IPS-NIHi11 (cell line): ENCODE data around the gene MASP1.
A peak's percentile ranks its signal among the peaks of the same experiment; 100 is the strongest.

Source experiments
- DNase-seq: peaks from one replicate; pipeline ENCODE4 v3.0.0; 2012; ENCODE audit warnings: mixed read lengths, low spot score

The MASP1 gene

DNA sequence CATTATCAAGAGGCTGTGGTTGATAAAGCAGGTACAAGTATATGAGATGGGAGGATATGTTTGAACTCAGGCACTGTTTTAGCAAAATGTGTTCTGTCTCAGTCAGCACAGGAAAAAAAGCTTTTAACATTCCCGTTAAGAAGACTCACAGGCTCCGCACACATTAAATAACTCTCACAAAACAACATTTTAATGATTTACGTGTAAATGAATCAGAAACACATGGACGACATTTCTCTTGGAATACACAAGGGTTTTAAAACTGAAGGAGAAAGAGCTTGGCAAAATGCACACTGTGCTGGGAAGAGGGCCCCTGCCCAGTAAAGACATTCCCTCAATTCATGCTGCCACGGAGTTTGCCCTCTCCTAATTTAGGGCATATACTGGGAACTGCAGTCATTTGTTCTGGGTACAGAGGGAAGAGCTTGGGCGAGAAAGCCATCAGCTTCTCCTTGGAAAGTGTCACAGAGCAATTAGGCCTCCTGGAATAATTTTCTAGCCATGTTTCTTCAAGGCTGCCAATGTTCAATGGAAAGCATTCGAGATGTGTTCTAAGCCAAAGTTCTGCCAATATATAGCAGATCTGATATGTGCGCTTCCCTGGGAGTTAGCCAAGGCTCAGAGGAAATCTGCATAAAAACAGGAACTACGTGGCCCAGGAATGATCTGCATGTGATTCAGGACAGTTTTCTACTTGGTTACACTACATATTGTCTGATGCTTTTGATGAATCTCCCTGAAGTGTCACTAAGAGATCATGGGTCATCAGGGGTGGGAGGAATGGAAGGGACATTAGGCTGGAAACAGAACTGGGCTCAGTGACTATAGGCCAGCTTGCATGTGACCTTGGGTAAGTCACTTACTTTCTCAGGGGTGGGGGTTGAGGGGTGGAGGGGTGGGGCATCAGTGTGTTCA is 2.2 kb upstream of the MASP1 start:
- DNase-seq: no peak

DNA sequence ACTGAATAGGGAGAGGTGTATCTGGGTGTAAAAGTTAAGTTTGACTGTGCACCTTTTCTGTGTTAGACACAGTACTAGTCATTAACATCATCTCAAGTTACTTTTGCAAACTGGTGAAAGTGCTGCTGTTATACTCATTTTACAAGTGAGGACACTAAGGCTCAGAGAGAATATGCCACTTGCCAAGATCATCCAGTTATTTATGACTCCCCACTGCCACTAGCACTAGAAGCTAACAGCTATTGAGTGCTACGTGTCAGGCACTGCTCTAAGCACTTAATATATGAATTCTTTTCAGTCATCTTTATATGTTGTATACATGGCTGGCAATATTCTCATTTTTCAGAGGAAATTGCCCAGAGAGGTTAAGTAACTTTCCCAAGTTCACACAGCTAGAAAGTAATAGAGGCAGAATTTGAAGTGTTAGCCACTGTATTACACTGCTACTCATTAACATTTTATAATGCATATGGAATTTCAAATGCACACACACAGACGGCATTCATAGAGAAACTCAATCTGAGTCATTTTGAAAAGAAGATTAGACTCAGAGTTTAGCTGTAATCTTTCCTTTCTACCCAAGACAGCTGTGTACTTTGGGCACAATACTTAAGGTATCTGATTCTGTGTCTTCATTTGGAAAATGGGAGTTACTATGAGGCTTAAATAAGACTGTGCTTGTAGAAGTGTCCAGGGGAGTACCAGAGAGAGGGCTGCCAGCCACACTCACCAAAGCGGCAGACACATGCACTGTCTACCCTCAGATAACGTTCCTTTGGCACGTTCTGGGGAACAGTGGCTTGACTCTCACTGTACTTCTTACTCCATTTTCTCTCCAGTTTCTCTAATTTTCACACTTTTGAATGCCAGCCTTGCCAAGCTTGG is 1.3 kb upstream of the MASP1 start:
- no peak for DNase-seq

DNA sequence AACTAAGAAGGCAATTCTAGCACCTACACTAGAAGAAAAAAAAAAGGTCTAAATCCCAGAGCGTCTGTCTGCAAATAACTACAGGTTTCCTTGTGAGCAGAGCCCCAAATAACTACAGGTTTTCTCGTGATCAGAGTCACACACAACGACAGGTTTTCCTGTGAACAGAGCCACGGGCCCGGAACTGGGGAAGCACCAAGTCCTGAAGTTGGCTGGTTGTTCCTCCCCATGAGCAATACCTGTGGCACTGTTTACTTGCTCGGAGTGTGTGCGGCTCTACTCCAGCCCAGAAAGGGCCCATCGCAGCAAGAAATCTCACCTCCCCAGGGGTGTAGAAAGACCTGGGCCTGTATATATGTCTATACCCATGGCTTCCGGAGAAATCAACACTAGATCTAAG is 644 bp upstream of the MASP1 start:
- DNase-seq: no peak

DNA sequence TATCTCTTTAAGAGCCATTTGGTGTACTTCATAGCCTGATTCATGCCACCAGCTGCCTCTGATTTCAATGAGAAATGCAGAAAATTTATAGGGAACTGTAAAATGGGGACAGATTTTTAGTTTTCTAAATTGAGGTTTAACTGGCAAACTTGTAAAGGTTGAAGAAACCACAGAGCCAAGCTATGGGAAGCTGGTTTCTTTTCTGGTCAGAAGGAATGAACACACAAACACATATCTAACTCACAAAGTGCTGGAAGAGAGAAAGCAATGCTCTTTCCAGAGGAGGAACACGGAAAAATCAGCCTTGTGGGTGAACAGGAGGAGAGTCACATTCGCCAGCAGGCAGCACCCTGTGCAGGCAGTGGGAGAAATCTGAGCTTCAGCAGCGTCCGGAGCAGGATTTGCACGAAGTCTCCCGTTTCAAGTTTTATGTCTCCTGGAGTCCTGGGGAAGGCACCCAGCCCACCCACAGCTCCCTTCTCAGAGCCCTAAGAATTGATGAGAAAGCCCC is 481 bp downstream of the MASP1 start:
- no peak for DNase-seq

- DNase-seq: no peak
These were observed 1.0 kb downstream of the MASP1 start for GRCh38 chr3:187290503-187290902.

DNA sequence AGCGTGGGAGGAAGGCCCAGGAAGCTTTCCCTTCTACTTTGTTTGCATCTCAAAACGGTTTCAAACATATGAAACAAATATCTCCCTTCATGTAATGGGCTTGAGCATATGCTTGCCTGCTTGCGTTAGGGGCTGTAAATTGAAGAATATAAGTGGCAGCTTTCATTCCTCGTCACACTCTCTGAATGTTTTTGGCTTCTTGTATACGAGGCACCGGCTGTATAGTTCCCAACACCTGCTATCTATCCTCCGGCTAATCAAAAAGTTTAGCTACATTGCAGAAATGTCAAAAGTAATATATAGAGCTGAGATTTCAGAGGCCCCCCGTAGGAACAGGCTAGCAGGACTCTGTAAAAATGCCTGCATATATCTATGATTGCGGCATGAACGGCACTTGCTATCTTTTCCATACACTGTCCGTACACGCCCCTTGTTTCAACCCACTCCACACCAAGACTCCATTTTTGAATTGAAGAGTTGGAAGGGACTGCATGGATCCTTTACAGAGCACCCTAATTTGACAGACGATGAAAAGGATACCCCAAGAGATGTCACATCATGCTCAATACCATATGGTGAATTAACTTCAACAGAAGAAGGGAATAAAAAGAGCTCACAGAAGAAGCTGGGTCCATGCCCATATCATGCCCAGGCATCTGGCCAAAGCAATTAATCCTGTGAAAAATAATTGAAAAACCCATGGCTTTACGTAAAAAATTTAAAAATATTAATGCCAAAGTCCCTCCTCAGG is 2.5 kb downstream of the MASP1 start:
- no peak for DNase-seq

DNA sequence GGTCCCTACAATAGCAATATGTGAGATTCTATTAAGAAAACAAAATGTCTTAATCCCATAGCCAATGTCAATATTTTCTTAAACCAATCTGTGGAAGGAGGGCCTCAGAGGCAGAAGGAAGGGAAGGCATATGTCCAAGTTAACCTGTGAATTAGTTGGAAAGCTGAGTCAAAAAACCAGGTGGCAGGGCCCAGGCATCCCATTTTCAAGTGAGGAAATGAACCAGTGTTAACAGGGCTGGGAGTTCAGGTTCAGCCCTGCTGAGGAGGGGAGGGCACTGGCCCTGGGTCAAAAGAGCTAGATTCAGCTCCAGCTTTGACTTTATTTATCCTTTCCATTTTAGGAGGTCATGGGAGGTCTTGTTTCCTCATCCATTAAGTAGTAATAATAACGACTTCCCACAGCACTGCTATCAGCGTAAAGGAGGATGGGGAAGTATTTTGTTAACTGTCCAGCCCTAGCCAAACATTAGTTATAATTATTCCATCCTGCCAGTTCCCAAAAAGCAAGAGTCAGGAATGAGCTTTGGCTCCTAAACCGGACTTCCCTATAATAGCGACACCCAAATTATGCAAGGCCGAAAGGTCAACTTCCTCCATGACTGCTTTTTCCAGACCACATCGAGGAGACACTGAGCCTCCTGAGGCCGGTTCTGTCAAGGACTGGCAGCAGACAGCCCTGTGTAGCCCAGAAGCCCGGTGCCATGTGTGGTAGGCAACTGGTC is 3.2 kb downstream of the MASP1 start:
- no peak for DNase-seq

- no peak for DNase-seq
These were observed 4.3 kb downstream of the MASP1 start for GRCh38 chr3:187287256-187287655.

DNA sequence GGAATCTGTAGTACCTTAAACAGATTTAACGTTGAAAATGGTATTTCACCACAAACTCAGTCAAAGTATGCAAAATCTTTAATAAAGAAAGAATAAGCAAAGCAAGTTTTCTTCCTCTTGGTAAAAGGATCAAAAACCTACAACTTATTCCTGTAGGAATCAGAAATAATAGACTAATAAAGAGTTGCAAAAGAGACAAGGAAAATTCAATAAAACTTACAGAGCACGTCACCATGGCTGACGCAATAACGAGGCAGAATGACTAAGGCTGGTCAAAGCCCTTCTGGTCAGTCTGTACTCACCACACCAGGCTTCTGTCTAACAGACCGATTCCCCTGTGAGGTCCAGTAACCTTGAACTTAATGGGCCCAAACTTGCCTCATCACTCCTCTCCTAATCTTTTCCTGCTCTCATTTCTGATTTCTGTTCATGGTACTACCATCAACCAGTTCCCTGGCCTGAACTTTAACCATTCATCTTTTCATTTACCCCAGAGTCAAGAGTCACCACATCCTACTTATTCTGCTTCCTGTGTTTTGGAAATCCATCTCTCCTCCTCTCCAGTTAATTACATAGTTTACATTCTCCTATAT is 5.0 kb downstream of the MASP1 start:
- DNase-seq: no peak

- DNase-seq: peak; percentile 37
These were observed 10.3 kb downstream of the MASP1 start for GRCh38 chr3:187281191-187281714.

- DNase-seq: no peak
These were observed 10.9 kb downstream of the MASP1 start for GRCh38 chr3:187280644-187281043.

- no peak for DNase-seq
These were observed 14.4 kb downstream of the MASP1 start for GRCh38 chr3:187277129-187277462.

- DNase-seq: no peak
These were observed 15.0 kb downstream of the MASP1 start for GRCh38 chr3:187276397-187277128.

GRCh38 chr3:187274977-187275338 is 16.6 kb downstream of the MASP1 start:
- DNase-seq: peak; percentile 79

DNA sequence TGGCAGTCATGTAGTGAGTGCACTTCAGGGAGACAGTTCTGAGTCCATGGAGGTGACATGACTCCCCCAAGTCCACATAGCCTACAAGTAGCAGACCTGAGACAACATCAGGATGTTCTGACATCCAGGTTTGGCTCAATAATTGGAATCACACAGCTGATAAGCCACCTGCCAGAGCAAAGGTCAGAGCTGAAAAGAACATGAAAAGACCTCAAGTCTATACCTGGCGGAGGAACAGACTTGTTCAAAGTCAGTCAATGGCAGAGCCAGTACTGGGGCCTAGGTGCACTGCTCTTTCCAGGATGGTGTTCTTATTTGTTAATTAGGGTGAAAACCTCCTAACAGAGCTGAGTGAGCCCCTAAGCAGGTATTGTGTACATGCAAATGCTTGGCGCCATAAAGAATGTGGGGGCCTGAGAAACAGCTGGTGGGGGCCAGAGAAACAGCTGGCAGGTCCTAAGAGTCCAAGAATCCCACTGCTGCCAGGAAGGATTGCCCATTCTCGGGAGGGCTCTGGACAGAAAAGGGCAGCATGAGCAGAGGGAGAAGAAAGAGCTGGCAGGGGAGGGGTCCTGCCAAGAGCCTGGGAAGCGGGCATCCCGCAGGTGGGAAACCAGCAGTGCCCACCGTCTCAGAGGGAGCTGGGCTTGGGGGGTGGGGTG is 17.1 kb downstream of the MASP1 start:
- DNase-seq: no peak

GRCh38 chr3:187271582-187271981 is 20.0 kb downstream of the MASP1 start:
- DNase-seq: no peak

DNA sequence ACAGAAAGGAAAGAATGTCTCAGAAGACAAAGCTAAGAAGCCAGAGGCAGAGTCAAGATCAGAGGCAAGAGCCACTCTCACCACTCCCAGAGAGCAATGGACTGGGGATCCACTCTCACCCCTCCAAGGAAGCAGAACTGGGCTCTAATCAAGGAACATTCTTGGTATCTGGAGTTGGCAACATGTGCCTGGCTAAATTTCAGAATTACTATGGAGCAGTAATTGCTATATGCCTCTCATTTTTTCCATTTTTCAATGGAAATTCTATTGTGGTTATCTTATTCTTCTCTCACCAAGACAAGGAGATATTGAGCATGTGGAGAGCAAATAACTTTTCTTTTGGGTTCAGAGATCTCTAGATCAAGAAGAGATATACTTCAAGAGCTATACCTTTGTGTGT is 22.1 kb downstream of the MASP1 start:
- DNase-seq: no peak

DNA sequence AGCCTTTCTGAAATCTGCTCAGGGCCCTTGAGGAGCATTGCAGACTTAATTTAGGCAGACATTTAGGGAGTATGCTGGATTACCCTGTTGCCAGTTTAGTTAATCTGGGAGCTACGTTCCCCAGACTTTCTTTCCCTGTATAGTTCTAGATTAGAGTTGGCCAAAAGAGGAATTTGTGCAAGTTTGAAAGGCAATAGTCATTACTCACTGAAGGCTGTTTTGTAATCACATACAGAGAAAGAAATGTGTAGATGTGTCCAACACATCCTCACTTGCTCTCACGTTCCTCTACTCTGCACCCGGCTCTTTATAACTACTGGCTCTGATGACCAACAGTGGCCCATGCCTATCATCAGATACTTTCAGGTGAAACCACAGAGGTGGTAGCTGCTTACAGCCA is 24.2 kb downstream of the MASP1 start:
- no peak for DNase-seq

GRCh38 chr3:187266691-187267090 is 24.8 kb downstream of the MASP1 start:
- DNase-seq: no peak

DNA sequence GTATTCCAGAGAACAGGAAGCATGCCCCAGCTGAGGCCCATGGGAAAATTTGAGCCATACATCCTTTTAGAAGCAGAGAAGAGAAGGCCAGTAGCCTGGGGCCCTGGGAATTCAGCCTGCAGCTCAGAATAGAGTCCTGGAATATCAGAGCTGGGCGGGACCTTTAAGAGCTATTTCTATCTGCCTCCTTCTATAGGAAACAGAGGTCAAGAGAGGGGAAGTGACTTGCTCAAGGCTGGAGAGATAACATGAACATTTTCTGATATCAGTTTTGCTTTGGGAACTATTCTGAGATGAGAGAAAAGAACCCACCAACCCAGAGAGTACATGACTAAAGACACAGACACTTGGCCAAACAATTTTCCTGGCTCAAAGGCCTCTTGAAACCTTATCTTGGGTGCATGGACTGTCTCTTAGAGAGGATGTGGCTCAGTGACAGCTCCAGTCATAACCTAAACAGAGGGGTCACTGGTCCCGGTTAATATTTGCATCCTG is 26.0 kb downstream of the MASP1 start:
- no peak for DNase-seq
